SU-DHL-6 (cell line): ENCODE results near the gene SRSF4.

ENCODE experiments used
- CTCF ChIP-seq: fragments of 200-600 bp; sonication (generic); IDR thresholded peaks from one replicate; pipeline ENCODE4 v1.5.1; 2017; ENCODE audit warnings: antibody characterized with exemption, mild to moderate bottlenecking, low read length, moderate library complexity; ENCODE audit not compliant: insufficient read depth, poor library complexity, severe bottlenecking
- EZH2phosphoT487 ChIP-seq: fragments of 200-600 bp; sonication (generic), shearing (Covaris generic); conservative IDR thresholded peaks from 2 replicates; pipeline ENCODE4 v1.6.1; 2018; ENCODE audit warnings: mild to moderate bottlenecking, antibody characterized with exemption, low read length, moderate library complexity, mixed read lengths

GRCh38 chr1:29224356-29224837 is 42.7 kb upstream of the SRSF4 start:
- TF ChIP-seq CTCF (no peak), EZH2phosphoT487 (no peak)
